HepG2 (cell line): ENCODE measurements around the gene RNF5. TPM values are rescaled to one million over a fixed set of nuclear protein-coding genes. Genes with fewer than 3 reads are reported as not detected.

ENCODE experiments used
- ATAC-seq: fragments of 200-7000 bp; cut with Tn5 transposase; 3 replicates; pipeline ENCODE4 v1.9.1; 2020; ENCODE audit warnings: mild to moderate bottlenecking, moderate library complexity
- BruUV-seq: library from RNA; stranded (reverse); fragments of 400-500 nt; replicated peaks from 2 replicates; lab custom pipeline; 2021; lab: Mats Ljungman, UMichigan
- CTCF ChIA-PET: fragments of 300-600 bp; formaldehyde crosslinking; extraction: SDS; loops from one replicate; lab custom pipeline; 2021; ENCODE audit warnings: low total read pairs, inconsistent platforms, low intra/inter-chr PET ratio; lab: Yijun Ruan, JAX
- POLR2A ChIA-PET: fragments of 350-600 bp; sonication (Branson Sonifier 250); formaldehyde crosslinking; loops from one replicate; lab custom pipeline; 2020; ENCODE audit warnings: antibody characterized with exemption, inconsistent platforms; lab: Yijun Ruan, JAX
- DNase-seq: peaks from one replicate; pipeline ENCODE4 v3.0.0-alpha.2; 2015; ENCODE audit warnings: low spot score
- FAIRE-seq: peaks from 3 replicates; lab custom pipeline; 2011; peaks lifted over from hg19 to GRCh38; lab: Jason Lieb, UNC
- H2AFZ ChIP-seq: one replicate; pipeline ENCODE4 v1.6.1; 2011; ENCODE audit warnings: low read length, inconsistent platforms
- H3K27ac ChIP-seq: fragments of 300-600 bp; 3 replicates; pipeline ENCODE4 v1.8.0; 2011; ENCODE audit warnings: mixed run types, mild to moderate bottlenecking, mixed read lengths, low read length, inconsistent platforms; ENCODE audit not compliant: insufficient read depth; ENCODE audit errors: extremely low read length
- H3K27me3 ChIP-seq, 2 experiments: fragments of 200-600 bp in 1 of 2; 2 replicates in 1 of 2; 3 replicates in 1 of 2; pipeline versions ENCODE4 v1.6.0 to v1.8.0; 2011; ENCODE audit warnings: low read length in 2 of 2, mild to moderate bottlenecking in 2 of 2, moderate library complexity in 2 of 2, inconsistent platforms in 1 of 2; ENCODE audit not compliant: insufficient read depth in 2 of 2, control insufficient read depth in 1 of 2
- H3K36me3 ChIP-seq, 2 experiments: fragments of 200-600 bp in 1 of 2; replicated peaks in 1 of 2; 2 replicates in 1 of 2; 3 replicates in 1 of 2; pipeline versions ENCODE4 v1.5.1 to v1.8.0; 2011; ENCODE audit warnings: low read length in 2 of 2, inconsistent platforms in 1 of 2; ENCODE audit not compliant: insufficient read depth in 2 of 2, control insufficient read depth in 1 of 2
- H3K4me1 ChIP-seq: 2 replicates; pipeline ENCODE4 v1.5.1; 2012; ENCODE audit warnings: low read length, inconsistent platforms; ENCODE audit not compliant: insufficient read depth
- H3K4me2 ChIP-seq: 2 replicates; pipeline ENCODE4 v1.6.0; 2011; ENCODE audit warnings: low read depth, low read length, inconsistent platforms
- H3K4me3 ChIP-seq, 3 experiments: fragments of 200-600 bp in 1 of 3; sonication (generic), shearing (Covaris generic) in 1 of 3; replicated peaks in 1 of 3; 2 replicates each; pipeline ENCODE4 v1.5.1; 2011 to 2016; ENCODE audit warnings: low read length in 3 of 3, inconsistent platforms in 2 of 3, low read depth in 2 of 3, mild to moderate bottlenecking in 2 of 3, control low read depth in 1 of 3, mixed read lengths in 1 of 3; ENCODE audit not compliant: insufficient read depth in 1 of 3
- H3K79me2 ChIP-seq: one replicate; pipeline ENCODE4 v1.6.1; 2011; ENCODE audit warnings: low read length, inconsistent platforms; ENCODE audit not compliant: insufficient read depth
- H3K9ac ChIP-seq: 2 replicates; pipeline ENCODE4 v1.6.0; 2011; ENCODE audit warnings: mild to moderate bottlenecking, low read depth, low read length, inconsistent platforms; ENCODE audit not compliant: insufficient read depth
- H3K9me3 ChIP-seq: 2 replicates; pipeline ENCODE4 v1.5.1; 2012; ENCODE audit warnings: mild to moderate bottlenecking, low read length
- H4K20me1 ChIP-seq: 2 replicates; pipeline ENCODE4 v1.6.0; 2011; ENCODE audit warnings: inconsistent platforms, mild to moderate bottlenecking, low read length, moderate library complexity; ENCODE audit not compliant: insufficient read depth
- AGO2 ChIP-seq: fragments of 200-400 bp; formaldehyde crosslinking; optimal IDR thresholded peaks from 2 replicates; pipeline ENCODE3; 2017; ENCODE audit warnings: mild to moderate bottlenecking, low read depth, low read length, moderate library complexity
- CCDC6 ChIP-seq: sonication (generic); formaldehyde crosslinking; IDR thresholded peaks from 2 replicates; pipeline ENCODE4 v1.8.1; 2022; ENCODE audit warnings: mild to moderate bottlenecking, missing genetic modification reagents, moderate library complexity
- MTA1 ChIP-seq: sonication (generic); formaldehyde crosslinking; IDR thresholded peaks from 2 replicates; pipeline ENCODE4 v1.4.0; 2020; ENCODE audit warnings: missing genetic modification reagents, mild to moderate bottlenecking, borderline replicate concordance
- PHB2 ChIP-seq: fragments of 450-650 bp; IDR thresholded peaks from 2 replicates; pipeline ENCODE4 v1.6.1; 2018; ENCODE audit not compliant: partially characterized antibody
- POLR2A ChIP-seq, 2 experiments: IDR thresholded peaks; 2 replicates each; pipeline ENCODE4 v1.6.1; 2011; ENCODE audit warnings: low read depth in 2 of 2, low read length in 2 of 2, mild to moderate bottlenecking in 1 of 2, moderate library complexity in 1 of 2; ENCODE audit not compliant: insufficient read depth in 1 of 2
- RBFOX2 ChIP-seq: fragments of 200-400 bp; formaldehyde crosslinking; IDR thresholded peaks from 2 replicates; pipeline ENCODE4 v1.6.1; 2017; ENCODE audit warnings: low read depth, mild to moderate bottlenecking, low read length
- SALL2 ChIP-seq: sonication (generic); formaldehyde crosslinking; IDR thresholded peaks from 2 replicates; pipeline ENCODE4 v1.8.1; 2023; ENCODE audit warnings: mild to moderate bottlenecking, missing genetic modification reagents, inconsistent platforms
- SNAI1 ChIP-seq: sonication (generic); formaldehyde crosslinking; IDR thresholded peaks from 2 replicates; pipeline ENCODE4 v1.5.0; 2020; ENCODE audit warnings: mild to moderate bottlenecking, missing genetic modification reagents, borderline replicate concordance
- ZBTB20 ChIP-seq: sonication (generic); formaldehyde crosslinking; IDR thresholded peaks from 2 replicates; pipeline ENCODE4 v1.8.1; 2023; ENCODE audit warnings: missing genetic modification reagents, low read depth, mild to moderate bottlenecking, borderline replicate concordance
- ZFP90 ChIP-seq: sonication (generic); formaldehyde crosslinking; IDR thresholded peaks from 2 replicates; pipeline ENCODE4 v1.8.0; 2022; ENCODE audit warnings: missing genetic modification reagents, mild to moderate bottlenecking, inconsistent platforms, borderline replicate concordance
- ZNF205 ChIP-seq: IDR thresholded peaks from 2 replicates; pipeline ENCODE4 v1.6.1; 2018; ENCODE audit warnings: missing biosample characterization, missing genetic modification reagents
- ZNF468 ChIP-seq: sonication (generic); formaldehyde crosslinking; IDR thresholded peaks from 2 replicates; pipeline ENCODE4 v1.8.0; 2022; ENCODE audit warnings: mild to moderate bottlenecking, moderate library complexity, missing genetic modification reagents
- ZNF747 ChIP-seq: sonication (generic); formaldehyde crosslinking; IDR thresholded peaks from 2 replicates; pipeline ENCODE4 v1.8.1; 2023; ENCODE audit warnings: missing genetic modification reagents, mild to moderate bottlenecking, borderline replicate concordance
- ZNF768 ChIP-seq: sonication (generic); formaldehyde crosslinking; IDR thresholded peaks from 2 replicates; pipeline ENCODE4 v1.4.0; 2020; ENCODE audit warnings: missing genetic modification reagents
- WGBS: methylation state at CpG from one replicate; pipeline ENCODE4 v1.1.6; 2017; ENCODE audit warnings: low lambda C conversion rate; 5-methylcytosine and 5-hydroxymethylcytosine counted together
- in situ Hi-C: cut with HindIII; loops from 2 replicates; pipeline ENCODE4 v1.10.0; 2017; ENCODE audit warnings: low pct_unique_long_range_greater_than_20kb; ENCODE audit not compliant: extremely low pct_ligation_motif_present
- intact Hi-C: fragments of 100-400 bp; cut with micrococcal nuclease; formaldehyde crosslinking; loops from one replicate; pipeline ENCODE4 v1.10.0; 2022; ENCODE audit not compliant: unreplicated experiment
- polyA plus RNA-seq, 8 experiments: library from polyadenylated mRNA; depleted of rRNA in 3 of 8; stranded (reverse) in 7 of 8; unstranded in 1 of 8; fragments of >200 nt; fragmentation: Illumina TruSeq in 4 of 8; extraction: Trizol in 4 of 8; gene quantifications; 2 replicates each; pipeline versions ENCODE4 v1.2.1 to v1.2.3, GENCODE V29; 2011 to 2016; ENCODE audit warnings: low read depth in 4 of 8, missing spikeins in 1 of 8, mixed read lengths in 1 of 8; ENCODE audit not compliant: insufficient read depth in 1 of 8
- total RNA-seq, 5 experiments: library from RNA; depleted of rRNA; stranded (reverse); fragments of >200 nt; fragmentation: Illumina TruSeq; extraction: Trizol; gene quantifications; 2 replicates each; pipeline ENCODE4 v1.2.3, GENCODE V29; 2016; ENCODE audit warnings: low read depth in 1 of 5
- TF ChIP-seq, protein P1 (sequence below): fragments of 450-650 bp; IDR thresholded peaks from 2 replicates; pipeline ENCODE4 v1.6.1; 2016
- TF ChIP-seq, protein P2 (sequence below): sonication (generic); formaldehyde crosslinking; IDR thresholded peaks from 2 replicates; pipeline ENCODE4 v1.4.0; 2020; ENCODE audit warnings: missing genetic modification reagents, low read depth, mild to moderate bottlenecking, borderline replicate concordance

RNF5 gene
- total and polyA plus RNA-seq, 2 of the 13 experiments (the other 11 are each of a cell fraction or from before 2014, with no cell fraction given) = 98.0 to 131 TPM

DNA sequence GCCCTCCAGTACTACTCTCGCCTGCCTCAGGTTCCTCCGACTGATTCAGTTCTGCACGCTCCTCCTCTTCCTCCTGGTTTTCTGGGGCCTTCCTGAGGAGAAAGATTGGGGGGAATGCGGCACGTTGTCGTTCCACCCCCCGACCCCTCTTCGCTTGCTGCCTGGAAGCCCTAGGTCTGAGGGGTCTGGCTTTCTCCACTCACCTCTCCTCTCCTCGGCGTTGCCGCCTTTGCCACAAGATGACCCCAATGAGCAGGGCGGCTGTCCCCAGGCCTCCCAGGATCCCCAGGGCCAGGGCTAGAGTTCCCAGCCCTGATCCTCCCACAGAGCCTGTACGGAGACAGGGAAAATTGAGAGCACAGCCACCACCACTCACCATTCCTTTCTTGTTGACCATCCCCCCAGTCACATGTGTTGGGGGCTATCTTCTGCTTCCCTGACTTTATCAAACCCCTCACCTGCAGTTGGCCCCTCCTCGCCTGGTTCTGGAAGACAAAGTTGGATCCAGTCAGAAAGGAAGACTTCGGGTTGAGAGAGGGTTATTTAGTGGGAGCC is 3.0 kb downstream of the RNF5 start:
- no peak overlapping the region for H3K27ac ChIP-seq
- no peak for ATAC-seq
- H3K4me1 ChIP-seq = peaks cover 28% of the 10 kb centered on the region
- no peaks in the 10 kb centered on the region for H3K27me3 ChIP-seq
- BruUV-seq = no TSS peak
- CTCF ChIA-PET = no interaction called here
- peaks cover 20 to 33% of the 10 kb centered on the region in 2 experiments; a peak in 4 of 5 replicates for H3K36me3 ChIP-seq
- 97% methylated on average over 15 of the region's 15 CpGs for WGBS
- no peaks in the 10 kb centered on the region for H4K20me1 ChIP-seq
- in situ Hi-C loops = no loop called here
- H3K79me2 ChIP-seq = peaks cover 20% of the 10 kb centered on the region
- H3K9ac ChIP-seq = no peak overlapping the region
- H2AFZ ChIP-seq = no peak overlapping the region
- intact Hi-C loops = no loop called here
- no peak overlapping the region for H3K4me3 ChIP-seq
- DNase-seq = no peak
- POLR2A ChIA-PET = interaction anchor here (2.4 to 5.8 kb wide), 2 partner anchors 7 to 14 kb away, joined by 18 to 127 read pairs; partner anchors contain the start of gene PBX2
- H3K4me2 ChIP-seq = no peak overlapping the region
- no peak for TF ChIP-seq ZBTB20 (CRISPR knock-in tag)
- TF ChIP-seq RBFOX2 = peak; percentile 54
- 0 out of 2 replicates have a peak, but pooled peaks have one; percentile 26 for TF ChIP-seq ZNF747
- TF ChIP-seq PHB2 = no peak
- peak; percentile 72 for TF ChIP-seq AGO2
- TF ChIP-seq MTA1 (CRISPR knock-in tag) = 0 out of 2 replicates have a peak, but pooled peaks have one; percentile 21
- TF ChIP-seq, protein P1, sequence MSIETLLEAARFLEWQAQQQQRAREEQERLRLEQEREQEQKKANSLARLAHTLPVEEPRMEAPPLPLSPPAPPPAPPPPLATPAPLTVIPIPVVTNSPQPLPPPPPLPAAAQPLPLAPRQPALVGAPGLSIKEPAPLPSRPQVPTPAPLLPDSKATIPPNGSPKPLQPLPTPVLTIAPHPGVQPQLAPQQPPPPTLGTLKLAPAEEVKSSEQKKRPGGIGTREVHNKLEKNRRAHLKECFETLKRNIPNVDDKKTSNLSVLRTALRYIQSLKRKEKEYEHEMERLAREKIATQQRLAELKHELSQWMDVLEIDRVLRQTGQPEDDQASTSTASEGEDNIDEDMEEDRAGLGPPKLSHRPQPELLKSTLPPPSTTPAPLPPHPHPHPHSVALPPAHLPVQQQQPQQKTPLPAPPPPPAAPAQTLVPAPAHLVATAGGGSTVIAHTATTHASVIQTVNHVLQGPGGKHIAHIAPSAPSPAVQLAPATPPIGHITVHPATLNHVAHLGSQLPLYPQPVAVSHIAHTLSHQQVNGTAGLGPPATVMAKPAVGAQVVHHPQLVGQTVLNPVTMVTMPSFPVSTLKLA = no peak
- TF ChIP-seq ZNF768 (CRISPR knock-in tag) = no peak
- no peak for TF ChIP-seq CCDC6 (CRISPR knock-in tag)
- peak in 1 of 2 experiments; percentile 30; a peak in 1 of 4 replicates for TF ChIP-seq POLR2A (IDR thresholded peaks at IDR 0.05; ENCODE audit: insufficient read depth in 1 of 2, low read depth in 2 of 2, low read length in 2 of 2)
- no peak for TF ChIP-seq ZNF468 (CRISPR knock-in tag)
- TF ChIP-seq ZNF205 (CRISPR knock-in tag) = no peak
- TF ChIP-seq SALL2 (CRISPR knock-in tag) = no peak
- TF ChIP-seq ZFP90 (CRISPR knock-in tag) = no peak
- TF ChIP-seq, protein P2, sequence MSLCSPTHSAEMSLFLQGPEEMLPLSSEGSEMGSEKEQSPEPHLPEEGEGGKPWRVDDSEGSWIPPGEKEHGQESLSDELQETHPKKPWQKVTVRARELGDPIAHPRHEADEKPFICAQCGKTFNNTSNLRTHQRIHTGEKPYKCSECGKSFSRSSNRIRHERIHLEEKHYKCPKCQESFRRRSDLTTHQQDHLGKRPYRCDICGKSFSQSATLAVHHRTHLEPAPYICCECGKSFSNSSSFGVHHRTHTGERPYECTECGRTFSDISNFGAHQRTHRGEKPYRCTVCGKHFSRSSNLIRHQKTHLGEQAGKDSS = no peak
- TF ChIP-seq SNAI1 (CRISPR knock-in tag) = no peak
- FAIRE-seq = no peak
- H3K9me3 ChIP-seq = no peaks in the 10 kb centered on the region
